GM18498 (cell line): Measurements from ENCODE around the gene COX14.
A peak's percentile ranks its signal among the peaks of the same experiment; 100 is the strongest.
"Not testable (repeated sequence)": the region's sequence is repeated elsewhere in the genome, so short reads cannot be mapped to it uniquely, and the experiment has no call there.

ENCODE experiments used
- ATAC-seq: cut with Tn5 transposase; IDR thresholded peaks from one replicate; pipeline ENCODE4 v1.9.1; 2021; ENCODE audit warnings: mild to moderate bottlenecking, moderate library complexity; ENCODE audit not compliant: unreplicated experiment

COX14 gene

DNA sequence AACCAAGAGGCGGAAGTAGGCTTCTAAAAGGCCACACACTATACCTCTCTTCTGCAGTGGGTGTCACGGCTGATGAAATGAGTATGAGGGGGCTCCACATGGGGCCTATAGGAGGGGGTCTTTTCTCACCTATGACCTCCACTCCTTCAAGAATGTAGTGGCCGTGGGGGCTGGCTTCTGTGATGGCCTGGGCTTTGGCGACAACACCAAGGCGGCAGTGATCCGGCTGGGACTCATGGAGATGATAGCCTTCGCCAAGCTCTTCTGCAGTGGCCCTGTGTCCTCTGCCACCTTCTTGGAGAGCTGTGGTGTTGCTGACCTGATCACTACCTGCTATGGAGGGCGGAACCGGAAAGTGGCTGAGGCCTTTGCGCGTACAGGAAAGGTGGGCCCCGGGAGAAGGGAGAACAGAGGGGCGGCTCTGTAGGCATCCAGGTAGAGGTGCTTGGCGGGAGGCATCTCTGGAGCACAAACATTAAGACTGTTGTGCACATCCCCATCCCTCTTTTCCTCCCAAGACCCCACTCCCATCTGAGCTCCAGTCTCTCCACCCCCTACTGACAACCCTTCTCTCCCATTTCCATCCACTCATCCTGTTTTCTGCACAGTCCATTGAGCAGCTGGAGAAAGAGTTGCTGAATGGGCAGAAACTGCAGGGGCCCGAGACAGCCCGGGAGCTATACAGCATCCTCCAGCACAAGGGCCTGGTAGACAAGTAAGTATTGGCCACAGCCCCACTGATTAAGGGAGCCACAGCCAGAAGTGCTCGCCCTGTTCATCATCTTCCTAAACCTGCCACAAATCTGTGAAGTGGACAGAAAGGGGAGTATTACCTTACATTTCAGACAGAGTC lies 4.4 kb upstream of the COX14 start:
- ATAC-seq, result no peak

DNA sequence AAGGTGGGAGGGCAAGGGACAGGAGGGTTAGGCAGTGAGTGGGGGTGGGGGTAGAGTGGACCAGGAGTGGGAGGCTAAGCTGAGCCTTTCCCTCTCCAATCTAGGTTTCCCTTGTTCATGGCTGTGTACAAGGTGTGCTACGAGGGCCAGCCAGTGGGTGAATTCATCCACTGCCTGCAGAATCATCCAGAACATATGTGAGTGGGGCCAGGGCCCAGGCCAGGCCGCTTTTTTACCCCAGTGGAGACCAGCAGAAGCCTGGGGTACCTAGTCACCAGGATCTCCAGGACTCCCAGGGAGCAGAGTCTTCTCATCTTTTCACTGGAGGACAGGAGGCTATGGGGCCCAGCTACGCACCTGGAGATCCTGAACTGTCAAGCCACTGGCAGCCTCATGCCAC lies 2.7 kb upstream of the COX14 start:
- ATAC-seq, result no peak

DNA sequence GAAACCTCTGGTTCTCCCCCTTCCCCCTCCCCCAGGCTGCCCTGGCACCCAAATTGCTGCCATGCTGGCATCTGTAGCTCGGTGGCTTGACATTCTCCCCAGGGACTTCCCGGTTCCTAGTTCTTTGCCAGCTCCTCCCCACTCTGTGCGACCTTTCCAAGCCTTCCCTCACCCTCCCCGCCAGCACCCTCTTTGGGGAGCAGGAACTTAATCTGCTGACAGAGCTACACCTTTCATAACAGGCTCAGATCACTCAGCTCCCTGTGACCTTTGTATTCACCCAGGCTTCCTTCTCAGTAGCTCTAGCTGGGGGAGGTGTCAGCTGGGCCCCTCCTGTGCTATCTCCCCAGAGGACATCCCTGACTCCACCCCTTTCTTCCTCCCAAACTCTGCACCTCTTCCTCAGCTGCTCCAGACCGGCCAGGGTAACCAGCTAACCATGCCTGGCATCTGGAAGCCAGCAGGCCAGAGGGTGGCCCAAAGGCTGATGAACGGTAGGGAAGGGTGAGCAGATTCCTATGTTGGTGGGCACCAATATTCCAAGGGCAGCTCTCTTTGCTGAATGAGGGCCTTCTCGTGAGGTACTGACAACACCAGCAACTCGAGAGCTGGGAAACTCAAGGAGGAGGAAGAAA lies 1.8 kb upstream of the COX14 start:
- no peak for ATAC-seq

DNA sequence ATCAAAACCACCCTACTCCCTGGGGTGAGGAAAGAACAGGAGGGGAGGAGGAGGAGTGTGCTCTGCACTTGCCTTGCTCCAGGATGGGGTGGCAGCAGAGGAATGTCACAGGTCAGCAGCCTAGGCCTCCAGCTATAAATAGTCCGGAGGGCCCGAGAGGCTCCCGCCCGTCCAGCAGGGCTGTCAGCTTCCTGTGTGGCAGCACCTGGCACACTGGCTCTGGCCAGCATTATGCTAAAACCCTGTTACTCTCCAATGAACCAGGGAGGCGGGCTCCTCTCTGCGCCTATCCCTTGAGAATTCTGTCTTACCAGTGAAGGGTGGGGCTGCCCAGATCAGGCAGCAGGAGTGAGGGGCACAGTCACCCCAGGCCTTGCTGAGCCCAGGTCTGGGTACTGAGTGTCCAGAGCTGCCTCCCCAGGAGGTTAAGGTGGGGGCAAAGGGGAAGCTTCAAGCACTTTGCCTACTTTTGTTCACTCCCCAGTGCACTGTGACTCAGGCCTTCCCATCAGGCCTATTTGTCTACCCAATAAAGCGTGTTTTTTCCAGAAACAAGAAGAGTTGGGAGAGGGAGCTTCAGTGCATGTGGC lies 1.2 kb upstream of the COX14 start:
- no peak for ATAC-seq

DNA sequence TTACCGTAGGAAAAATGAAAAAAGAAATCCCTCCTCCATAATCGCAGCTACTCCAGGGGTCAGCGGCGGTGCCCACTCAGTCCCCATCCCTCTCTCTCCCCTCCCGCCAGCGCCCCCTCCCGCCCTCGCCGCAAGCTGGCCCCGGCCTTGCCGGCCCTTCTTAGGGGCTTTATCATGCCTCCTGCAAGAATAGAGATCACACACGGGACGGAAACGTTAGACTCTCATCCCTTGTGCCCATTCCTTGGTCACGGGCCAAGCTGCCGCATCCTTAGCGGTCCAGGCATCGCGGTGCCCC lies 692 bp upstream of the COX14 start:
- ATAC-seq, result peak; percentile 4

DNA sequence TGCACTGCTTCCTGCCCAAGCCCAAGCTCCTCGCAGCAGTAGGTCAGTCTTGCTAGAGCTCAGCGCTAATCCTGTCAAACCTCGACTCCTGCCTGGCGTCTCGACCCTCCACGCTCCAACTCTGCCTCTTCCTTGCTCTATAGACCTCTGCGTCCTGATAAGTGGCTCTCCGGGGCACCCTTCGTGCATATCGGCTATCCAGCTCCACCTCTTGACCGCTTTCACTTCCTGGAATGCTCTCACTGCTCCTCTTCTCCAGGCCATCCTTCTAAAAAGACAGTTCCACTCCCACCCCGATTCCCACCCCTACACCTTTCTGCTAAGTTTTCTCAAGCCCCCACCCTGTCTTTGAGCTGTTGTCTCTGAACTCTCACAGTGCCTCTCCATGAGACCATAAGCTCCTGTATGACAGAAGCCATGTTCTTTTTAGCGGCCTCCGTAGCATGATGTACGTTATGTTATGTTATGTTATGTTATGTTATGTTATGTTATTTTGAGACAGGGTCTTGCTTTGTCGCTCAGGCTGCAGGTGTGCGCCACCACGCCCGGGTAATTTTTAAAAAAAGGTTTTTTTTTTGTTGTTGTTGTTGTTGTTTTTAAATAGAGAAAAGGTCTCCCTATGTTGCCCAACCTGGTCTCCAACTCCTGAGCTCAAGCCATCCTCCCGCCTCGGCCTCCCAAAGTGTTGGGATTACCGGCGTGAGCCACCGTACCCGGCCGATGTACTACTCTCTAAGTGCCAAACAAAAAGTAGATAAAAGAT lies 601 bp downstream of the COX14 start:
- ATAC-seq, result no peak

DNA sequence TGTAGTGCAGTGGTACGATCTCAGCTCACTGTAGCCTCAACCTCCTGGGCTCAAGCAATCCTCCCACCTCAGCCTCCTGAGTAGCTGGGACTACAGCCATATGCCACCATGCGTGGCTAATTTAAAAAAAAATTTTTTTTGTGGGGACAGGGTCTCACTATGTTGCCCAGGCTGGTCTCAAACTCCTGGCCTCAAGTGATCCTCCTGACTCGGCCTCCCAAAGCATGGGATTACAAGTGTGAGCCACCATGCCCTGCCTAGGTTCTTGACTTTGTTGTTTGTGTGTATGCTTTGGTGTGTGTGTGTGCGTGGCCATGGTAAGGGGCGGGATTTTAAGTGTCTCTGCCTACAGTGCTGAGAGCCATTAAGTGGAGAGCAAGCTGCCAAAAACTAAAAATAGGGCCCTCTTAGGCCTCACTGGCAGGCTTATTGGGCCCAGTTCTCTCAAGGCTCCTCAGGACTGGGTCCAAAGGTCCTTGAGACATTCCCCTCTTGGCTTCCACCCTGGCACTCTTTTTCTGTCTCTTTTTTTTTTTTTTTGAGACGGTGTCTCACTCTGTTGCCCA lies 5.1 kb downstream of the COX14 start:
- ATAC-seq, result no peak

DNA sequence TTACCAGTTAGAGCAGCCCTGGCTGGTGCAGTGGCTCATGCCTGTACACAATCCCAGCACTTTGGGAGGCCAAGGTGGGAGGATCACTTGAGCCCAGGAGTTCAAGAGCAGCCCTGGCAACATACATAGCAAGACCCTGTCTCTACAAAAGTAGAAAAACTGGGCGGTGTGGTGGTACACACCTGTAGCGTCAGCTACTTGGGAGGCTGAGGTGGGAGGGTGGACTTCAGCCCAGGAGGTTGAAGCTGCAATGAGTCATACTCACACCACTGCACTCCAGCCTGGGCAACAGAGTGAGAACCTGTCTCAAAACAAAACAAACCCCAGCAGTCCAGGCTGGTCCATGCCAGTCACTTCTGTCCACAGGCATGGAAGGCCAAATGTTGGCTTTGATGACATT lies 7.4 kb downstream of the COX14 start:
- ATAC-seq, result no peak

DNA sequence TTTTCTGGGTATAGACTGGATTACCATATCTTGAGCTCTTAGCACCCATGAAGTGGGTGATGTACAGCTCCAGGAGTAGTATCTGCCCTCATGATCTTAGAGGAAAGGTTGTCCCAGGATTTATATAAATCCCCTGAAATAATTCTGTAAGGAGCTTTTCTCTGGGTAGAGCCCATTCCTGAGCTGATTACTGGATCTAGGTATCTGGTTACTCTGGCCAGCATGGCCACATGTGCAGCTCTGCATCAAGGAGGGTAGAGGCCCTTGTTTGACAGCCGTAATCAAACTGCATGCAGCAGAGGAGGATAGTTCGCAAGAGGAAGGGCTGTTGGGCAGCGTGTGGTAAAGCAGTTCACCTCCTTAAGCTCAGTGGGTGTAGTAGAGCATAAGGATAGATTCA lies 8.5 kb downstream of the COX14 start:
- ATAC-seq, result no peak

DNA sequence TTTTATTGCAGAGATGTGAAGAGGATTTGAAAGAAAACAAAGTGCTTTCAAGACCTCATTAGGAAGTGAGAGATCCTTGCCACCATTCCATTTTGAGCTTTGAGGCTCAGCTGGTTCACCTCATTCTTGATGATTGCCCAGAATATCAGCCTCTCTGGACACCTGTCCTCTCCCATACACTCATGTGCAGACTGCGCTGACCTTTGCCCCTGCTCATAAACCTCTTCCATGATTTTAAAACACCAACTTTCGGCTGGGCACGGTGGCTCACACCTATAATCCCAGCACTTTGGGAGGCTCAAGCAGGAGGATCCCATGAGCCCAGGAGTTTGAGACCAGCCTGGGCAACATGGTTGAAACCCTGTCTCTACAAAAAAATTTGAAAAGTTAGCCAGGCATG lies 8.9 kb downstream of the COX14 start:
- ATAC-seq, result no peak

DNA sequence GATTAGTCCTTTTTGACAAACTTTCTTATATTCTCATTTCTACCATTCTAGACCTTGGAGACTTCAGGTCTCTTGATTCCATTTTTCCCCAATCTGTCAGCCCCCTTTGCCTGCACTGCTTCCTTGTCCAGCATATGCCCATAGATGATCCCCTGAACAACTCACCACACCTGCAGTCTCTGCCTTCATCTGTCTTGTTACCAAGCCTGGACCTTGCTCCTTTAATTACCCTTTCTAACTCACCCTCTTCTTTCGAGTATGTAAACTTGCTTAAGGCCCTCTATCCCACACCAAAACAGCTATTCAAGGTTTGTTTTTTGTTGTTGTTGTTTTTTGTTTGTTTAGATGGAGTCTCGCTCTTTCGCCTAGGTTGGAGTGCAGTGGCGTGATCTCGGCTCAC lies 9.6 kb downstream of the COX14 start:
- ATAC-seq, result no peak

DNA sequence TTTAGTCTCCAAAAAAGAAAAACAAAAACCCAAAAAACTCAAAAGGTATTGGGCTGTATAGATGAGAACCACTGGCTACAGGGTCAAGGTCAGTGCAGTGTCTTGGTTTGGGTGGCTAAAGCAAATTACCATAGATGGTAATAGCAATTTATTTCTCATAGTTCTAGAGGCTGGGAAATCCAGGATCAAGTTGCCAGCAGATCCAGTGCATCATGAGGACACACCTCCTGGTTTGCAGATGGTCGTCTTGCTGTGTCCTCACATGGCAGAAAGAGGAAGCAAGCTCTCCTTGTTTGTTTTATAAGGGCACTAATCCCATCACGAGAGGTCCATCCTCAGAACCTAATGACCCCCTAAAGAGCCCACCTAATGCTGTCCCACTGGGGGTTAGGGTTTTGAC lies 11.2 kb downstream of the COX14 start:
- ATAC-seq, result no peak

DNA sequence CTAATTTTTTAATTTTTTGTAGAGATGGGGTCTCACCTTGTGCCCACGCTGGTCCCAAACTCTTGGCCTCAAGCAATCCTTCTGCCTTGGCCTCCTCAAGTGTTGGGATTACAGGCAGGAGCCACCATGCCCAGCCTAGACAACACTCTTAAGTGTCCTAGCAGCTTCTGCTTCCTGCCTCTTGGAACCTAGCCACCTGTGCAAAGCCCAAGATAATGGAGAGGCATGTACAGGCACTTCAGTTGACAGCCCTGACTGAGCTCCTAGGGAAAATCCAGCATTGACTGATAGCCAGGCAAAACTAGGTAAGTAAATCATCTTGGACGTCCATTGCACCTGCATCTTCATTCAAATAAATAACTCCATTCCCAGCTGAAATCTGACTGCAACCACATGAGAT lies 15.5 kb downstream of the COX14 start:
- ATAC-seq, result no peak

DNA sequence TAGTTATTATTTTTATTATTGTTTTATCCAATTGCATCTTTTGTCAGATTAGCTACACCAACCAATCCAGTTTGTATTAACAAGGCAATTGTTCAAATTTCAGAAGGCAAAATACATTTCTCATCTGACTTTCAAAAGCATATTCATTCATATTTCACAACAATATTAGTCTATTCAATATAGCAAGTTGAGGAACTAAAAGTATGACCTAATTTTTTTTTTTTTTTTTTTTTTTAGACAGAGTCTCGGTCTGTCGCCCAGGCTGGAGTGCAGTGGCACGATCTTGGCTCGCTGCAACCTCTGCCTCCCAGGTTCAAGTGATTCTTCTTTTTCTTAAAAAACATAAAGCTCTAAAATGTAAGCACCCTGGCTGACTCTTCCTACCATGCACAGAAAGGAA lies 17.3 kb downstream of the COX14 start:
- ATAC-seq, result no peak

DNA sequence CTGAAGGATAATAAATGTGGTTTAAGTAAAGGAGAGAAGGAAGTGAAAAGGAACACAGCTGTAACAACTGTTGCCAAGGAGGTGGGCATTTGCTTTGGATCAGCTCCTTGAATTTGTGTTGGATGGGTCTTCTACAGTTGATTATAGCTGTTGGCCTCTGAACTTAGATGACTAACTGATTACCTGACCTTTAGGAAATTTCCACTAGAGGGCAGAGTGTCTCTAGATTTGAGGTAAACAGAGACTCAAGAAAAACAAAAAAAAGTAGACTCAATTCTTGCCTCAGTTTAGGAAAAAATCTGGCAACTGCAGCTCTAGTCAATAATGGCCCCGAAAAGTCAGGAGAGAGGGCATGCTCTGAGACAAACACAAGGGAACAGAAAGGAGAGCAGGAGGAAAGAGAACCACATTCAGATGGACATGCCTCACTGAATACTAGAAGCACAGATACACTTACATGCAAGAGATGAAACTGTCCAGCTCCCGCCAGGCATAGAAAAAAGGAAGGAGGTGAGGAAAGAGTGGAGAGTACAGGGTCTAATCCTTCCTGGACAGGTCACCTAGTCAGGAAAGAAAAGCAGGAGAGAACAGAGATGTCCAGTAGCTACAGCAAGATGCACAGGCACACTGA lies 20.6 kb downstream of the COX14 start:
- no peak for ATAC-seq

DNA sequence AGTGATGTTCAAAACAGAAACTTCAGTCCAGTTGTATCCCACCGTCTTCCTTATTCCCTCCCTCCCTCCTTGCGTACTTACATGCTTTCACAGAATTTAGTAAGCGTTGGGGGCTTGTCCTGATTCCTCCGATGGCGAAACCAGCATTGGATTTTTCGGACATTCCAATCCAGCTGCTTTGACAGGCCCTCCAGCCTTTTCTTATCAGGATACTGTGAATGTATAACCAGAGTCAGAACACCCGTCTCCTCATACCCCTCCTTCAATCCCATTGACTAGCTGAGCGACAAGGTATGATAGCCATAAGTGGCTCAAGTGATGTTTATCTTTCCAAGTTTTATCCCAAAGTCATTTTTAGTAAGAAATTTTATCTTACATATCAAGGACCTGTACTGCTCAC lies 31.0 kb downstream of the COX14 start:
- no peak for ATAC-seq

DNA sequence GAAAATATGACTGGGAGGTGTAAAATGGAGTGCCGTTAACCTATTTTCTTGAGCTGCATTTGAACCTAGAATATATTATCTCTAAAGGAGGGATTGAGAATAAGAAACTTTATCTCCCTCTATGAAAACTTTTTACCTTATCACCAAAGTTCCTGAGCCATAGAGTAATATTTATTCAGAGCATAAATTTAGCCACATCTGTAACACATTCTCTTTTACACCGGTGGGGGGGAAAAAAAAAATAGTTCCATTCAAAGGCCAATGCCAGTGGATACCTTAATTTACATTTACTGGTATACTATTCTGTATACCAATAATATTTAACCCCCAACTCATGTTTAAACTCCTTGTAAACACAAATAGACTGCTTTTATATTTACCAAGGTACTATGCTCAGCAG lies 33.4 kb downstream of the COX14 start:
- no peak for ATAC-seq

DNA sequence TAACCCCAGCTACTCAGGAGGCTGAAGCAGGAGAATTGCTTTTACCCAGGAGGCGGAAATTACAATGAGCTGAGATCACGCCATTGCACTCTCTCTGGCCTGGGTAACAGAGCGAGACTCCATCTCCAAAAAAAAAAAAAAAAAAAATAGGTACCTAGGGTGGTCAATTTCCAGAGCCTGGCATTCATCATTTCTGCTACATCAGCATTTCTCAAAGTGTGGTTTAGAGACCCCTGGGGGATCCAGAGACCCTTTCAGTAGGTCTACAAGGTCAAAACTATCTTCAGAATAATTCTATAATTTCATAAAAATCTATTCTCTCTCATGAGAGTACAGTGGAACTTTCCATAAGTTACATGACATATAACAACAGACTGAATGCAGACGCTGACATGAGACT lies 35.2 kb downstream of the COX14 start:
- ATAC-seq, result no peak

DNA sequence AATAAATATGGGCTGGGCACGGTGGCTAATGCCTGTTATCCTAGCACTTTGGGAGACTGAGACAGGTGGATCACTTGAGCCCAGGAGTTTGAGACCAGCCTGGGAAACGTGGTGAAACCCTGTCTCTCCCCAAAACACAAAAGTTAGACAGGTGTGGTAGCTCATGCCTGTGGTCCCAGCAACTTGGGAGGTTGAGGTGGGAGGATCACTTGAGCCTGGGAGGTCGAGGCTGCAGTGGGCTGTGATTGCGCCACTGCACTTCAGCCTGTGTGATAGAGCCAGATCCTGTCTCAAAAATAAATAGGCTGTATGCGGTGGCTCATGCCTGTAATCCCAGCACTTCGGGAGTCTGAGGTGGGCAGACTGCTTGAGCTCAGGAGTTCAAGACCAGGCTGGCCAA lies 36.0 kb downstream of the COX14 start:
- ATAC-seq, result not testable (repeated sequence)

DNA sequence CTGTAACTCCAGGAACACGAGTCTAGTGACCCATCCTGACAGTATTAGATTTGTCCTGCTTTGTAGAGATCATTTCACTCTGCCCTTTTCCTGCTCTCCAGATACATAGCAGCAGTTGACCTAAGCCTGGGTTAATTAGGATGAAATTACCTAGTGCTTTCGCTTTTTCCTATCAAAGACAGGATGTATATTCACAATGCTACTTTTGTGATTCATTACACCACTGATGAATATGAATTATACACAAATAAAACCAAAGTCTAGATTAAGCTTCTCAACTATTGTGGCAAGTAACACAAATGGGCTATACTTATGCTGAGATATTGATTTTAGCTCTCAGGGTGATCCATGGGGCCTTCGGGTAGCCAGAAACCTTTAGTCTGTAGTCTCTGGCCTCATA lies 37.3 kb downstream of the COX14 start:
- no peak for ATAC-seq
